Activated CD4-positive, alpha-beta T cell treated with anti-CD3 and anti-CD28 coated beads for 48 hours (primary cell): ENCODE measurements around the gene PTCHD1.

ENCODE experiments used
- DNase-seq: peaks from one replicate; pipeline ENCODE4 v3.0.0-alpha.2; 2020

Gene PTCHD1

DNA sequence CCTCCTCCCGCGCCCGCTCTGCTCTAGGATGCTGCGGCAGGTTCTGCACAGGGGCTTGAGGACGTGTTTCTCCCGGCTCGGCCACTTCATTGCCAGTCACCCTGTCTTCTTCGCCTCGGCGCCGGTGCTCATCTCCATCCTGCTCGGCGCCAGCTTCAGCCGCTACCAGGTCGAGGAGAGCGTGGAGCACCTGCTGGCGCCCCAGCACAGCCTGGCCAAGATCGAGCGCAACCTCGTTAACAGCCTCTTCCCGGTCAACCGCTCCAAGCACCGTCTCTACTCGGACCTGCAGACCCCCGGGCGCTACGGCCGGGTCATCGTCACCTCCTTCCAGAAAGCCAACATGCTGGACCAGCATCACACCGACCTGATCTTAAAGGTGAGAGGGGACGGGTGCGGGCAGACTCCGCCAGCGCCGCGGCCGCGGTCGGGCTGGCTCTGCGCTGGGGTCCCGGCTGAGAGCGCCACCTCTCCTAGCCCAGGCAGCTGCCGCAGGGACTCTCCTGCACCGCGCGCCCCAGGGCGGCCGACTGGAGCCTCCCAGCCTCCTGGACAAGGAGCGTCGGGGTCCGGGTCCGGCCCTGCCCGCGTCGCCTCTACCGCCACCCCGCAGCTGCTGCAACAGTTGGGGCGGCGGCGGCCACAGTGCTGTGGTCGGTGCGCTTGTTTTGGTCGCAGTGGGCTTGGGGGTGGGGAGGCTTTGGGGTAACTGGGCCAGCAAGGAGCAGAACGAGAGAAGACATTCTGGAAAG lies at the start of gene PTCHD1:
PTCHD1 (plus strand) TSS at position 2 of the 752 bp plus-strand sequence; CDS start at position 29, 27 bp downstream.
- DNase-seq: peak; percentile 4

DNA sequence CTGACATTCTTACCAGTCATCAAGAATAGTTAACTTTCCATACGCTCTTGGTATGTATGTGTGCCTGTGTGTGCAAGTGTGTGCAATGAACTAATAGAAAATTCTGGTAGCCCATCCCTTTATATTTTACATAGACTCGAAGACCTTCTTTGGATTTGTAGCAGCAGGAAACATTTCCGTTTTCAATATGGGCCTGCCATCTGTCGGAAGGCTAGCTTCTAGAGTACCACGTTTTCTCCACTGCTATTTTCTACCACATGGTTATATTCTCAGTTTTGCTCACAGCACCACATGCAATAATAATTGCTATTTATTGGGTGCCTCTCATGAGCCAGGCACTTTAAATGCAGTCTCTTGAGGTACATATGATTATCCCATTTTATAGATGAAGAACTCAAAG lies 47.9 kb upstream of the PTCHD1 start:
- DNase-seq: no peak

DNA sequence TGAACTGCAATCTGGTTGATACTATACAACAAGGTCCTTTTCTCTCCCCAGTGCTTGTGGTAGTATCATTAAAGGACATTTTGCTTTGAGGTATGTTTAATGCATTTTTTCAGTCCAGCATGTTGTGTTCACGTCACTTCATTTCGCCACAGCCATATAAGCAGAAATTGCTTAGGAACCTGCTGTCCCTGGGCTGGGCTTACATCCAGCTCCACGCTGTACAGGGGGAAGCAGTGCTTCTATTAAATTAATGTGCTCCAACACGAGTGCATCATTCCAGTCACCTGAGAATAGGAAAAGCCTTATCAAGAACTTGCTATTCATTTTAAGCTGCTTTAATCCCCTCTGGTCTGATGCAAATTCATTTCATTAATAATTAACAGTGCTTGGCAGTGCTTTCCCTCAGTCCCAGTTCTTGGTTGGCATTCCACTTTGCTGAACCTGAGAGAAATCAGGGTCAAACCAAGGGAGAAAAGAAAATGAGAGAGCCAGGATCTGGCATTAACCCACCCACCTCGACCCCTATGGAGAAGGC lies 47.4 kb upstream of the PTCHD1 start:
- DNase-seq: no peak

DNA sequence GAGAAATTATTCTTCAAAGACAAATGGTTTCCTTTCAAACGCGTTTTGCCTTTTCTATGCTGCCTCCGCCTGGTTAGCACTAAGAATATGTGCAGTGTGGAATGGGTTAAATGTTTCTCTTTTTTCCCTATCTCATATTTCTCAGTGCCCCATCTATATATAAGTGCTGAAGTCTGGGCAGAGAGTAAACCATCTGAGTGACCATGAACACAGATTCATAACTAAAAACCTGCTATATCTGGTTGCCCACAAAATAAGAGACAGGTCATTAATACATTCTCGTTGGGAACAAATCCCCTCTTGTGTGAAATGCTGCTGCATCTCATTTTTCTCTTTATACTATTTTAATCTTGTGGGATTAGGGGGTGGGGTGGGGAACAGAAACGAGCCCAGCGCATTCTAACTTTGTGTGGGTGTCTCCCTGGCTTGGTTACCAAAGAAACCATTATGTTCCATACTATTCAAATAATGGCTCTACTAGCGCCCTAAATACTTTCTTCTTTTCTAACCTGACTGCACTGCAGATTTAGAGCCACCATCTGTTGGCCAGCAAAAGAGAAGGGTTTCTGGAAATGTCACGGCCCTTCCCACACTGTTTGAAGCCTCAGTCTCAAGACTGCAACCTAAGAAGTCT lies 42.2 kb upstream of the PTCHD1 start:
- DNase-seq: no peak

DNA sequence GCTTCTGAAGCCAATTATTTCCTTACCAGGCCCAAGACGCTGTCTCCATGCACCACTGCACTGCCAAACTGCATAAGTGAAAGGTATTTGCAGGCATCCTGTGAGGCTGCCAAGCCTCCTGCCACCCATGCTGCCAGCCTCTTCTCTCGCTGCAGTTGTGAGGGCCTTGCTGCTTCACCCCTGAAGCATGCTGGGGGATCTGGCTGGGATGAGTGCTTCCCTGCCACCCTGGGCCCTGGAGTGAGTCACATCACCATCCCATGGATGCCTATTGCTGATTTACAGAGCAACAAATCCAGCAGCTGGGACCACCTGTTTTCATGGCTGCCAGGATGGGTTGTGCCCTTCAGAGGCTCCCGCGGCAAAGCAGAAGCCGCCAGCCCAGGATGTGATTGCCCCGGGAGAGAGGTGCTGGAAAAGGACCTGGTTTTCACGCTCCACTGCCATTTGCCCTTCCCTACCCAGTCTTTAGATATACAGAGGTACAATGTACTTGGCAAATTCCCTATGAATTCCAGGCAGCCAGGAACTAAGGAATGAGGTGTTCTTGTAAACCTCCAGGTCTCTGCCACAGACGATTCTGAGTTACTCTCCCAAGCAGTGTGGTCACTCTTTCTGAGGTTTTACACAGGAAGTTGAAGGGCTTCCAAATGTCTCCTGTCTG lies 41.5 kb upstream of the PTCHD1 start:
- no peak for DNase-seq

DNA sequence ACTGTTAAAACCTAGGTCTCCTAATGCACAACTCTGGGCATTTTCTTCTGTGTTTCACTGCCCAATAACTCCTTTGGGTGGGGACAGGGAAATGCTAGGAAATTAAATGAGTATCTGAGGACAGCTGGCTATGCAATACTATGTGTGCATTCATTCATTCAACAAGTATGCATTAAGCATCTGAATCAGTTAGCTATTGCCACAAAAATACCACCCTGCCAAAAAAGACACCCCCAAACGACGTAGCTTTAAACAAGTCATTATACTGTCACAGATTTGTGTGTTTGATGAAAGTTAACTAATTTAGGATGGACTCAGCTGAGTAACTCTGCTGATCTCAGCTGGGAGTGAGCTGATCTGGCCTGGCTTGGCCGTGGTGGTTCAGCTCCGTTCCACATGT lies 29.8 kb upstream of the PTCHD1 start:
- no peak for DNase-seq

DNA sequence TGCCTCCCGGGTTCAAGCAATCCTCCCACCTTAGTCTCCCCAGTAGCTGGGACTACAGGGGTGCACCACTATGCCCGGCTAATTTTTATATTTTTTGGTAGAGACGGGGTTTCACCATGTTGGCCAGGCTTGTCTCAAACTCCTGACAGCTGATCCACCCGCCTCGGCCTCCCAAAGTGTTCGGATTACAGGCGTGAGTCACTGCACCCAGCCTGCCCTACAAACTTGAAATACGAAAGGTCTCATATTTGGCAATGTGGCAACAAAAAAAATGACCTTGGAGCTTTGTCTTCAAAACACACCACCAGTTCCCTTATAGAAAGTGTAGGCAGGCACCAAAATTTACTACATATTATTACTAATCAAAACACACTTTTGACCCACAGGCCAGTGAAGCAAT lies 22.9 kb upstream of the PTCHD1 start:
- no peak for DNase-seq

DNA sequence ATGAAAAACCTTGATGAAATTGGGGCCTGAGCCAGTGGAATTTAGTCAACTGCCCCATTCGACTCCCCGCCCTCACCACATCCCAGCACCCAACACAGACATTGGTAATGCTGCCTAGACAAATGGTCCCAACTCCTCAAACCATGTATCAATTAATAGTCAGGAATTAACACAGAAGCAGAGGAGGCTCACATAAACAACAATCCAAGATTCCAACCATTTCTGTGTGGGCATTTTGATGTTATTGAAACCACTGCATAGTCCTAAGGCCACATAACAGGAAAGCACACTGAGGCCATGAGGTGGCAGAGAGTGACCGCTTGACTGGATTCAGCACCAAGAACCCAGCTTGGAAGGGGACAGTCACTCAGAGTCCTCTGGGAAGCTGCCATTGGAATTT lies 22.5 kb upstream of the PTCHD1 start:
- no peak for DNase-seq

DNA sequence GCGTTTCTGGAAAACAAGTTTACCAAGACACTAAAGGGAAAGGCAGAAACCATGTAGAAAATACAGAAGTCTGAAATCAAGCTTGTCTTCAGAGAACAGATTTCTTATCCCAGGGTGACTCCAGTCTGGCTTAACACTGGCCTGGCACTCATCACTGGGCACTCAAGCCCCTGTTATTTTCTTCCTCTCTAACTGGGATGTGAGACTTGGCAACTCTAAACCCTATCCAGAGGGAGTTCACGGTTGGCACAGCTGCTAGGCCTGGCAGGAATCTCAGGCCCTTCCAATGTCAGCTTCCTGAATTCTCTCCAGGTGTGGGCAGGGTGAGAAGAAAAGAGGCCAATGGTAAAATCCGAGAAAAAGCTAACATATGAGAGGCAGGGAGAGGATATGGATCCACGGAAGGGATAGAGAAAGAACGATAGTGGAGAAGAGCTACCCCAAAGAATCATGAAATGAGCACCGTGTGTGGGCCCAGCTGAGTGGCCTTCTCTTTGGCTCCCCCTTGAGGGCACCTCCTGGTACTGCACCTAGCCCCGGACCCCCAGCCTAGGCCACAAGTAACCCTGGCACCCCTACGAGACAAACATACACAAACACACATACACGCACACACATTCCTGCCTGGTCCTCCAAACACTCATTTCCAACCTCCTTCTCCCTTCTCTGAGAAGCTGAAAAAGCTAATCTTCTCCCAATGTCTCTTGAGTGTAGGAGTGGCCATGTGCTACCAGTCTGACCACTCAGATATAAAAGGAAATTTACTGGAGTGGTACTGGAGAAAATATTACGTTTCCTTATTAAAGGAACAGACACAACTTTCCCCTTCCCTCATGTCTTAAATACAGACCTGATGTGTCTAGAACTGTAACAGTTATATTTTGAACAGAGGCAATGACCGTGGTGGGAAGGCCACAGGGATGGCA lies 16.6 kb upstream of the PTCHD1 start:
- DNase-seq: peak; percentile 53

DNA sequence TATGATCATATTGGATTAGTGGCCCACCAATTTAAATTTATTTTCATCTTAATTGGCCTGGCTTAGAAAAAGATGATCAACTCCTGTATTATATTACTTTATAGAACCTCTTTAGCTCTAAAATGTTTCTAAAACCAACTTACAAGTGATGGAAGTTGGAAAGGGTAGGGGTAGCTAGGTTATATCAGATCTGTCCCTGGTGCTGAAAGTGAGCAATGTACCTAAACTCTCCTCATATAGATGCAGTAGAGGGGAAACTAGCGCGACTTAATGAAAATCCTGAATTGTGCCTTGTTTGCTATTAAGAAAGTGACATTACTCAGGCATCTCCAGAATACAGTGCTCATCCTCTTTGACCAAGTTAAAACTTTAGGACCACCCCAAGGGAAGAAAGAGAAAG lies 7.5 kb upstream of the PTCHD1 start:
- DNase-seq: no peak

DNA sequence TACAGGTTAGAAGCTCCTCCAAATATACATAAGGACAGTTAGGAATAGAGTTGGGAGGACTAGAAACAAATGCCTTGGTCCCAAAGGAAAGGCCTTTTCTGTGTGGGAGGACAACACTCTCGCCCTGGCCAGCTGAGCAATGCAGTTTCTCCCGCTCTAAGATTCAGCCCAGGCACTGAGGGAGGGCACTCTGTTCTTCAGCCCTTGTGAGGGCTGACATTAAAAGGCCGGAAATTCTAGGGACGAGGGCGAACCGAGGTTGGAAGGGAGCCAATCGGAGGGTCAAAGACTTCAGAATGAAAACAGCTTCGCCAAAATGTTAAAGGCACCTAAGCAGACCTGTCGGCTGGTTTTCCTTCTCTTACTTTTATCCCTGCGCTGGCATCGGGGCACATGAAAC lies 2.9 kb upstream of the PTCHD1 start:
- no peak for DNase-seq

DNA sequence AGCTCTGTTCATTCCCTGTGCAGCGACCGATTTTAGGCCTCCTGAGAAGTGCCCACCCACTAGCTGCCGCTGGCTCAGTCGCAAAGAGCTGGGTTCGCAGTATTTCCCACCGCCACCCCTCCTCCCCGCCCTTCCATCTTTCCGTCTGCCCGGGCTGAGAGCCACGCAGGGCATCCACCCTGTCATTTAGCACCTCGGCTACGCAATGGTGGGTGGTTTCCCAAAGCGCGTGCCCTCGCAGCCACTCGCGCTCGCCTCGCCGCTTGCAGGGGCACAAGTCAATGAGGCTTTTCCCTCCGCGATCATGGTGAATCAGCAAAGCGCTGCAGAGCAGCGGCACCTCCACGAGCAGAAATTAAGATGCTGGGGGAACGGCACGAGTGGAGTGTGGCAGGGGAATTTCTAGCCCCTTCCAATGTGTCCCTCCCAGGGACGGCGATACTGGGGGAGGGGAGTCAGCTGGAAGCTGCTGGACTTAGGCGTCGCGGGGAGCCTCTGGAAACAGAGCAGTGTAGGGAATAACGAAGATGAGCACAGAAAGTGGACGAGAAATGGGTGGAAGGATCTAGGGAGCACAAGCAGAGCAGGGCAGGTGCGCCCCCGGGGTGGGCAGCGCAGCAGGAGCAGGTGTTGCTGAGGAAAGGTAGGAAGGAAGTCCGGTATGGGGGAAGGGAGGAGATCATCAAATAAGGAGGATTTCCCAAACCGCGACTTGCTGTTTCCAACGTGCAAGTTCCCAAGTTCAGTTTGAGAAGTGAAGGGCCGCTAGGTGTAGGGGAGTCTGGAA lies 2.4 kb upstream of the PTCHD1 start:
- DNase-seq: peak; percentile 13

DNA sequence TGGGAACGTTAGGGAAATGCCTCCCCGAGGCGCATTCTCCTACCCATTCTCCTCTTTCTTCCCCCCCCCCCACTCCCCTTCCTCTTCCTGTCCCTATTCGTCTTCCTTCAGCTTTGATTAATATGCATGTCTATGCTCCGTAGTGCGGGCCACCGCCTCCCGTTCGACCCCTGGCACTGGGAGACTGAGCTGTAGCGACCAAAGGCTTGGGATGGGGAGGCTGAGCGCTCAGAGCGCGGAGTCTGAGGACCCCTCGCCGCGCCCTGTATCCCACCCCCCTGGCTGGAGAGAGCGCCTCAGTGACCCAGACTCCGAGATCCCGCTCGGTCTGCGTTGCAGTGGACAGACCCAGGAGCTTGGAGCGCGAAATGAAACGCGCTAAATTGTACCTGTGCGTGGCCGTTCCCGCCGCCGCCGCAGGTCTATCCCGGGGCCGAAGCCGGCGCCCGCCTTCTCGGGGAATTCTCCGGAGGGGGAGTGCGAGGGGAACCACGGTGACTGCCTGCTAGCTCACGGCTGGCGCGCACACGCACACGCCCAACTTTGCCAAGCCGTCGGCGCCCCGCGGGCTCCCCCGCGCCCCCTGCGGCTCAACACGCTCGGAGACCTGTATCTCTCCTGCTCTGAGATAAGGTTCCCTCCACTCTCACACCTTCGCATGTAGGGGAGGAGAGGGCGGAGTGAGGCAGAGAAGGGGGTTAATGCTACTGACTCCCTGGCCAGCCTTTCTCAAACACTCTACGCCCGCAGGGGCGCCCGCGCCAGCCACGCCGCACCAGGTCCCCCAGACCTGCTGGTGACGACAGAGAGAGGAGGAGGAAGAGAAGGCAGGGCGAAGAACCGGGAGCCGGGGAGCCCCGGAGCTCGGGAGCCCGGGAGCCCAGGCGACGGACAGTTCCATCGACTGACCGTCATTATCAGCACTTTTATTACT lies 1.5 kb upstream of the PTCHD1 start:
- DNase-seq: no peak

DNA sequence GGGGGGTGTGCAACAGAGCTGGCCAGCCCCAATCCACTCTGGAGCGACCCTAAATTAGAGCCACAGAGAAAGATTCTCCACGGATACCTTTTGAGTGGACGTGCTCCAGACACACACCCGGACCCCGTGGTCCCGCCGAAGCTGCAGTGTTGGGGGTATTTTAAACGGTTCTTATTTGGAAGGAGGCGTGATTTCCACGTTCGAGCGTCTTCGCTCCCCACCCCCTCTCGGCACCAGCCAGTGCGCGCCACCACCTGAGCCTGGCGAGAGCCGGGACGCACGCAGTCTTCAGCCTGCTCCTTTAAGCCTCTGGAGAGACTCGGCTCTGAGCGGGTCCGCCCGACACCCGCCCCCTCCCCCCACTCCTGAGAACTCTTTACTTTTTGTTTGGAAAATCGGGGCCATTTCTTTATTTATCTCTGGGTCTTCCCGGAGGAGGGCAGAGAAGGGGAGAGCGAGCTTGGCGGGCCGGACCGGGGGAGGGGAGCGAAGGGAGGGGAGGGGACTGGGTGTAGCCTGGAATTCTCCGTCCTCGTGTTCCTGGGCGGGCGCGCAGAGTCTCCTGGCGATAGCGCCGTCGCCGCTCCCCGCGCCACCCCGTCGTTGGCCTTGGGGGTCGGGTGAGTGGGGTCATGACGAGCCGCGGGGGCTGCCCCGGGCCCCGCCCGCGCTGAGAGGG lies 668 bp upstream of the PTCHD1 start:
- no peak for DNase-seq

DNA sequence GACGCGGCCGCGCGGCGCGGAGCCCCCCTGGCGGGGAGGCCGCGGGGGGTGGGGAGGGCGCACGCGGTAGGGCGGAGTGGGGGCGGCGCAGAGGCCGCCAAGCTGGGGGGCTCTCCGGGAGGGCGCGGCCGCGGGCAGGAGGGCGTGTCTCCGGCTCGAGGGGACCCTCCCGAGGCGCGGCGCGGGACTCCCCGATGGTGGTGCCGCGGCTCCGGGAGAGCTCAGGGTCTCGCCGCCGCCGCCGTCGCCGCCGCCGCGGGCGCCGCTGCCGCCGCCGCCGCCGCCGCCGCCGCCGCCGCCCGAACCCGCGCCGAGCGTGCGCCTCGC lies 165 bp upstream of the PTCHD1 start:
- DNase-seq: no peak

DNA sequence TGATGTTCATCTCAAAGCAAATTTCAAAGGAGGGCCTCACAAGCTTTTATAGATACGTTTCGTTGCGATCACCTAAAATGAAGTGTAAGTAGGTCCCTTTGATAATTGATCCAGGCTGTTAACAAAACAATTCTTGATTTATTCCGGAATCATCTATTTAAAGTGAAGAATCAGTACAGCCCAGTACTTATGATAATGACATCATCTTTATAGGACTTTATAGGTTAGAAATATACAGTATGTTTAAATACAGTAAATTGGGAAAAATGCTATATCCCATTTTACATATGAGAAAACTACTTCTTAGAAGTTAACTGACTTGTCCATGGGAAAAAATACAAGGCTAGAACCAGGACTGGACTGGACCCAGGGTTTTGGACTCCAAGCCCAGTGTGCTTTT lies 3.7 kb downstream of the PTCHD1 start:
- DNase-seq: no peak

DNA sequence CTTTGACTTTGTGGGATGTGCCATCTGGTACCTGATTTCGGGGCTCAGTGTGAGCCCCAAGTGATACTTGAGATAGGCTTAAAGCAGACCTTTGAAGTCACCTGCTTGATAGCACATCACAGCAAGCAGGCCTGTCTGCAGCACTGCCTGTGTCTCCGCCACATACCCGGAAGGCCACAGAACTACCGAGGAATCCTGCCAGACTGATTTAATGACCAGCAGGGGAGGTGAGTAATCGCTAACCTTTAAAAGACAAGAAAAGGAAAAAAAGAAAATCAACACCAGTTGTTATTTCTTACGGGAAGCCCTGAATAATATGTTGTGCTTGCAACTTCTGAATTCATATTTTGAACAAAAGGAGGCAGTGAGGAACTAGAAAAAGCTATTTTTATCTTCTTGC lies 6.8 kb downstream of the PTCHD1 start:
- DNase-seq: no peak

DNA sequence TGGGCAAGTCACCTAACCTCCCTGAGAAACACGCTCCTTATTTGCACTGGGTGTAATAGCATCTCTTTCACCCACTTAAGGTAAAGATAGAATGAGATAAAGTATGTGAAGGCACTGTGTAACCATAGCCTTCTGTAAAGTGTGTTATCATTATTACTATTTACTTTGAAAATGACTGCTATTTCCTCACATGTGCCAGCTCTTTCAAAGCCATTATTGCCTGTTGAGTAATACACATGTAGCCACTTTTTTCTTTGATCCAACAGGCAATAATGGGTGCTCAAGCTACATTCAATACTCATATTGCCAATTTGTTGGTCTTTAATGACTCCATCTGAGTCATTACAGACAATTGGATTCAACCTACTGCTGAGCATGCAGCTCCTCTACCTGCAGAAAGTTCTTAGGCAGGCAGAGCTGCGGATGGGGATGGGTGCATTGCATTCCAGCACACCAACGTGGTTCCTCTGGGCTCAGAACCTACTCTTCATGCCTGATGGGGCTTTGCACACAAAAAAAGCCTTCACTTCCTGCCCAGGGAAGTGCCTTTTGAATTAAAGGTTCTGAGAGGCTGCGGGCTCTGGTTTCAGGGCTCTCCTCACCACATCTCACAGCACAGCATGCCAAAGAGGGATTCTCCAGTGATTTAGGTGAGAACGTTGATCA lies 9.7 kb downstream of the PTCHD1 start:
- no peak for DNase-seq

DNA sequence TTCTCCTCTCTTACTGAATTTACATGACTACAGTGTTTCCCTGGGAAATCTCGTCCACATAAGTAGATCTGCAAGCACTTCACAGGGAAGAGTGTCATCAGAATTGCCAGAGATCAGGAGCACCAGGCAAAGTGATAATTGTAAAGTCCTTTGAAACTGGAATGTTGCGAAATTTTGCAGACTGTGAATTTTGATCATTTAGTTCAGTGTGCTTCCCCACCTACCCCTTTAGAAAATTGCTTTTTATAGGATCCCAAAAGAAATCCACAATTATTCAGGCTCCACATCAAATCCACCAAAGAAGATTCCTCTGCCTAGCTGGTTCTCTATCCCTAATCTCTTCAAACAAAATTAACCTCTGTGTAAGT lies 10.2 kb downstream of the PTCHD1 start:
- no peak for DNase-seq

DNA sequence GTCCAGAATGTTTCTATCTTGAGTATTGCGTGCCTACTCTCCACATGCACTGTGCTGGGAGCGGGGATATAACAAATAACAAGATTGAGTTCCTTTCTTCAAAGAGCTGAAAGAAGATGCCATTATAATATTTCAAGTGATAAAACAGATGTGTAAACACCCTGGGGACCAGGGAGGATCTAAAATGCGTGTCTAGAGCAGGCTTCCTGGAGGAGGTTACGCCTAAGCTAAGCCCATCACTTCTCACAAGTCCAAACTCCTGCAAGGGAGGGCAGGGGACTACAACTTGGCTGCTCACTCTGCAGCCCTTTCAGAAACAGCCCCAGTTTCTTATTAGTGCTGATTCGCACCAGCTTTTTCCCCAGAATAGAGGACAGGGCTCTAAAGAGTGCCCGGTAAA lies 21.5 kb downstream of the PTCHD1 start:
- DNase-seq: no peak
